ENCODE measurements around the gene ABCB8.
"Not testable (repeated sequence)": the region's sequence is repeated elsewhere in the genome, so short reads cannot be mapped to it uniquely, and the experiment has no call there.

Gene ABCB8

DNA sequence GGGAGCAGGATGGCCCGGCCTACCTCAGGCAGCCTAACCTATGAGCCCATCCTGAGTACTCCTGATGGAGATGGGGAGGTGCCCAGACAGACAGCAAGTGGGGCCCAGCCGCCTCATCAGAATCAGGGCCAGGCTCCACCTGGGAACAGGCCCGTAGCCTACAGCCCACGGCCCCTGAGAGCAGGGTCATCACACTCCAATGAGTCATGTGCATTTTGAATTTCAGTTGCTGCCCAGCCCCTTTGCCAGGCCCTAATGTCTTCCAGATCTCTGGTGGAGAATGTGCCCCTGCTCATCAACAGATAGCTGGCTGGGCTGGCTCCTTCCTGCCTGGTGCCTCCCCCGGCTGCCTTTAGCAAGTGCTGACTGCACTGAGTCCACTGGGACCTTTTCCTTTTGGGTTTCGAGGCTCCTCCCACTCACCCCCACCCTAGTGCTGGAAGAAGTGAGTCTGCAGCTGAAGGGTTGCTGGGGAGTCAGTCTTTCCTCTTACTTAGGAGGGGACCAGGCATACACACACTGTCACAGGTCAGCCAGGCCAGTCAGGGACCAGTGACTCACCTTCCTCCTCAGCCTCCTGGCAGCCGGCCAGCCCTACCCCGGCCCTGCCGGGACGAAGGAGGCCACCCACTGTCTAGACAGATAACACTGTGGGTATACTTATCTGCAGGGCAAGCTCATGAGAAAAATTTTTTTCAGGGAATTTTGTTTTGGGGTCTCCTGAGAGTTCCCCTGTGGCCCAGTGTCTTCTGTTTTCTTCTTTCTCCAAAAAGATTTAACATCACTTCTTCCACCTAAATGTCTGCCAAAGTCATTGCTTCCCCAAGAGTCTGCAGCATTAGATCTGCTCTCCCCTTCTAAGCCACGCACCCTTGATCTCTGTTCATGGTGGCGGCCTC is 10.9 kb downstream of the ABCB8 start:
- peak; percentile 98 for DNase-seq

DNA sequence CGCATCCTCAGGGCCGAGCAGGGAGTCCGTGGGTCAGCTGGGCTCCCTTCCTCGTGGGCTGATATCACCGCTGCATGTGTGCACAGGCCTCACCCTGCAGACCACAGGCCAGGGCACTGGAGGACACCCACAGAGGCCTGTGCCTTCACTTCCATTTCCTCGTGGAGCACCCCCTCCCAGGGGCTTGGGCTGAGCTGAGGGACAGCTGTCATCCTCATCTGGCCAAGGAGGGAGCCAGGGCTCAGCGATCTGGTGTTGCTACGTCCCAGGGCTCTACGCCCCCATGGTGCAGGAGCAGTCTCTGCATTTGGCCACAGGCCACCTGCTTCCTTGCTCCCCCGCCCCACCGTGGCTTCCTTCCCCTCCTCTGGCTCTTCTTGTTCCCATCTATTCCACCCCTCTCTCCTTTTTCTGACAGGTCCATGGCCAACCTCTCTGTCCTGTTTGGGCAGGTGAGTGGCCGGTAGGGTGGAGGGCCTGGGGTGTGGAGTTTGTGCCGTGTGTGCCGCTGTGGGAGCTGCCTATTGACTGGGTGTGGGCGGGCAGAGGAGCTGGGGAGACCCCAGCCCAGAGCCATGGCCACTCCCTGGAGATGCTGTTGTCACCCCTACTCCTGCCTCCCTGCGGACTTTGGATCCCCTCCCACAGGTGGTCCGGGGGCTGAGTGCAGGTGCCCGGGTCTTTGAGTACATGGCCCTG is 11.7 kb downstream of the ABCB8 start:
- peak; percentile 48 for DNase-seq

DNA sequence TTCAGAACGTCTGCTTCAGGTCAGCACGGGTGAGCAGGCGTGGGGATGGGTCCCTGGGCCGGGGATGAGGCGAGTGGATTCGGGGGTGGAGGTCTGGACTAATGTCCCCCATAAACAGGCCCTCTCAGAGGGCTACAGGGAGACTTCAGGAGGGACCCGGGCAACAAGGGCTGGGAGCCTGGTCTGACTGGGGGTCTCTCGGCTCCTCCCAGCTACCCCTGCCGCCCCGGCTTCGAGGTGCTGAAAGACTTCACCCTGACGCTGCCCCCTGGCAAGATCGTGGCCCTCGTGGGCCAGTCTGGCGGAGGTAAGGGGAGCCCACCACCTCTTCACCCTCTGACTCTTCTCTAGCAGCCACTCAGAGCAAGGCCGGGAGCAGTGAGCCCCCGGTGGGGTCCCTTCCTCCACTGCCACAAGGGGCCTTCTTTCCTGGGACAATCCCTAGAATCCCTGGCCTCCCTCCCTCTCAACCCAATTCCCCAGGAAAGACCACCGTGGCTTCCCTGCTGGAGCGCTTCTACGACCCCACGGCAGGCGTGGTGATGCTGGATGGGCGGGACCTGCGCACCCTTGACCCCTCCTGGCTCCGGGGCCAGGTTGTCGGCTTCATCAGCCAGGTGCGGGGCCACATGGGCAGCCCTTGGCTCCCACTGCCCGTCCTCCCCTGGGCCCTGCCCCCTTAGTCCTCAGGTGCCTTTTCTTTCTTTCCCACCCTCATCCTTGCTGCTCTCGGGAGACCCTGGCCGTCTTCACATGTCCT is 12.5 kb downstream of the ABCB8 start:
- no peak for DNase-seq

DNA sequence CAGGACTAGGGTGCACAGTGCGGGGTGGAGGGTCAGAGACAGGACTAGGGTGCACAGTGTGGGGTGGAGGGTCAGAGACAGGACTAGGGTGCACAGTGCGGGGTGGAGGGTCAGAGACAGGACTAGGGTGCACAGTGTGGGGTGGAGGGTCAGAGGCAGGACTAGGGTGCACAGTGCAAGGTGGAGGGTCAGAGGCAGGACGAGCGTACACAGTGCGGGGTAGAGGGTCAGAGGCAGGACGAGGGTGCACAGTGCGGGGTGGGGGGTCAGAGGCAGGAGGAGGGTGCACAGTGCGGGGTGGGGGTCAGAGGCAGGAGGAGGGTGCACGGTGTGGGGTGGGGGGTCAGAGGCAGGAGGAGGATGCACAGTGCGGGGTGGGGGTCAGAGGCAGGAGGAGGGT is 15.2 kb downstream of the ABCB8 start:
- DNase-seq, result not testable (repeated sequence)

DNA sequence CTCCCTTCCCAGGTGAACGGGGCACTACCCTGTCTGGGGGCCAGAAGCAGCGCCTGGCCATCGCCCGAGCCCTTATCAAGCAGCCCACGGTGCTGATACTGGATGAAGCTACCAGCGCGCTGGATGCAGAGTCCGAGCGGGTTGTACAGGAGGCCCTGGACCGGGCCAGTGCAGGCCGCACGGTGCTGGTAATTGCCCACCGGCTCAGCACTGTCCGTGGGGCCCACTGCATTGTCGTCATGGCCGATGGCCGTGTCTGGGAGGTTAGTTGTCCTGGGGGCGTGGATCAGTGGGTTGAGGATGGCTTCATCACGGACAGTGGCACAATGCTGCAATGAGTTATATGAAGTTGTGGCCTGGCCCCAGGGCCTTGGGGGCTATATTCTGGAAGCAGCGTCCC is 15.7 kb downstream of the ABCB8 start:
- DNase-seq, result no peak

DNA sequence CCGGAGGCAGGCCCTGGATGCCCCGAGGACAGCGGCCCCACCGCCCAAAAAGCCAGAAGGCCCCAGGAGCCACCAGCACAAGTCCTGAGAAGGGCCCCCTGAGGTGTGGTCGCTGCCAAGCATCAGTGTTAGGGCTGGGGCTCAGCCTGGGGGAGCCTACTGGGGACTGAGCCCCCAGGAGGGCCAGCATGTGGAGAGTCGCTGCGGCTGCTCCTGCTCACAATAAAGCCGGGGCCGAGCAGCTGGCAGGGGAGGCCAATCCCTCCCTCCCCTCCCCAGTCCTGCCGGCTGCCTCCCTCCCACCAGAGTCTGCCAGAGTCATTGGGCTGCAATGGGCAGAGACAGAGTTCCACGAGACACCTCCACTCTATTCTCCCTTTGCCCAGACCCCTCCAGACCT is 17.0 kb downstream of the ABCB8 start:
- DNase-seq, result no peak

DNA sequence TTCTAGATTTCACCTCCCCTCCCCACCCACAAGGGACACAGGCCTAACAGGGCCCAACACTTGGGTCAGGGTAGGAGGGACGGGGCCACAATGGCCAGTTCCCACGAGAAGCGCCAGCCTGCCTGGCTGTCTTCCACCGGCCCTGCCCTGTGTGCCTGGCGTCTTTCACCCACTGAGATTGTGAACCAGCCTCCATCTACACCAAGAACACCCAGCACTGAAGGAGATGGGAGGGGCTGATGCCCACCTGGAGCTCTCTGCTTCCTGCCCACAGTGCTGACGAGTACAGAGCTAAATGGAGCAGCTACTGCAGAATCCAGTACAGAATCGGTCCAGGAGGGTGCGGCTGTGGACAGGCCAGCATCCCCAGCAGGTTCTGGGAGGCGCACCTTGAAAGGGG is 17.7 kb downstream of the ABCB8 start:
- no peak for DNase-seq

DNA sequence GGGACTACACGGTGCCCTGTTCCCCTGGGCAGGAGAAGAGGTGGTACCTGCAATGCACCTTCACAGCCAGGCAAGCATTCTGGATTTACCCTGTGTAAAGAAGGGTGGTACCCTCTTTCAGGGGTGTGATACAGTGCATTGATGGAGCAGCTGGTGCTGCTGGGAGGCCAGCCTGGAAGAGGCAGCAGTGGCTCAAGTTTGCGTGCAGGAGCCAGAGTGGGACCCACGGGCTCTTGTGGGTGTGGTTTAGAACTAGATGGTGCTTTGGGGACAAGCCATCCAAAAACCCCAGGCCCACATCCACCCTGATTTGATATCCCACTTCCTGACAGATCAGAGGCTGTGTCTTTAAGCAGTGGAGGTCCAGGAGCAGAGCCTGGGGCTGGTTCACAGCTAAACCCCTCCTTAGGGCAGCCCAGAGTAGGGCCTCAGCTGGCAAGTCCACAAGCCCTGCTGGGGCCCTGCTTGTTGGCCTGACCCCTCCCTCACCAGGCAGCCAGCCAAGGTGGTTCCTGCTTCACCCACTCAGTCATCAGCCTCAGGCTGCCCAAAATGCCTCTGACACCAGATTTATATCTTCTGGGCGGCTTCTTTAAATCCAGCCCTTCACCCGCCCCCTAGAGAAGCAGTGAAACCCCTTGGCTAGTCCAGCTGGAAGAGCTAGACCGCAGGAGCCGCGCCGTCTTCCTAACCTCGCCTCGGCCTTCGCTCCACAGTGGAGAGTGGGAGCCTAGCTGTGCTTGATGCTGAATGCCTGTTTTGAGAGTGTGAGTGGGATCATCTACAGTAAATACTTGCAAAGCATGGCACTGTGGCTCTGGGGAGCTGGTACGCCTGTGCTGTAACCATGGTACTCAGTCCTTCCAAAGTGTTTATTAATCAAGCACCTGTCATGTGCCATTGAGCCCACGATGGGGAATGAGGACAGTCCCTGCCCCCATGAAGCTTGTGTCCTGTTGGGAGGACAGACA is 18.6 kb downstream of the ABCB8 start:
- peak; percentile 75 for DNase-seq

DNA sequence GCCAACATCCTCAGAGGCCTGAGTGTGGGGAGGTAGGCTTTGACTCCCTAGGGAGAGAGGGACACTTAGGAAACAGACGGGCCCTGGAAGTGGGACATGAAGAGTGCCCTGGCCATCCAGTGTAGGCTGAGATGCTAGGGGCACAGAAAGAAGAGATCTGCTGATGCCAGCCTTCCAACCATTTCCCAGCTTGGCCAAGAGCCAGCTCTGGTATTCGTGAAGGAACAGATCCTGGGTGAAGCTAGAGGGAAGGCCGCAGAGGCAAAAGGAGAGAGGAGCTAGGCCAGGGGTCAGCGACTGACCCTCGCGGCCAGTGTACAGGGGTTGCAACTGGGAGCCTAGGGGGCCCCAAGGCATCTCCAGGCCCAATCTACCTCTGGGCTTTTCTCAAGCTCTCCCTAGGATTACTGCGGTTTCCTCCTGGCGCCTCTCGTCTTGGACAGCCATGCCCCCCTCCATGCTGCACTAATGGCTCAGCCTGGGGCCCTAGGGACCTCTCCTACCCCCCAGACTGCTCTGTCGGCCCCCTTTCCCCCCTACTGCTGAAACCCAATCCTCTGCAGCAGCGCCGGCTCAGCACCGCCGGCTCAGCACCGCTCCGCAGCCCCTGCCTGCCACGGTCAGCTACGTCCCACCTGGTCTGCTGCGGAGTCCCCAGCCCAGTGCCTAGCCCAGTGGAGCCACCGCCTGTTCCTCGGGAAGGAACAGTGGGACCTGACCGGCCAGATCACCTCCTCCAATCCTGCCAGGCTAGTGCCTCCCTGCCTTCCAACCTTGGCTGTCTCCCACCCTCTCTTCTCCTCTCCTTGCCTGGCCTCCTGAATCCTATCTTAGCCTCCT is 19.9 kb downstream of the ABCB8 start, which contains the start of gene ASIC3:
TSS of gene ASIC3 (plus strand) at position 556 of the 840 bp plus-strand sequence. CDS start 355 bp downstream, outside the sequence.
- no peak for DNase-seq

DNA sequence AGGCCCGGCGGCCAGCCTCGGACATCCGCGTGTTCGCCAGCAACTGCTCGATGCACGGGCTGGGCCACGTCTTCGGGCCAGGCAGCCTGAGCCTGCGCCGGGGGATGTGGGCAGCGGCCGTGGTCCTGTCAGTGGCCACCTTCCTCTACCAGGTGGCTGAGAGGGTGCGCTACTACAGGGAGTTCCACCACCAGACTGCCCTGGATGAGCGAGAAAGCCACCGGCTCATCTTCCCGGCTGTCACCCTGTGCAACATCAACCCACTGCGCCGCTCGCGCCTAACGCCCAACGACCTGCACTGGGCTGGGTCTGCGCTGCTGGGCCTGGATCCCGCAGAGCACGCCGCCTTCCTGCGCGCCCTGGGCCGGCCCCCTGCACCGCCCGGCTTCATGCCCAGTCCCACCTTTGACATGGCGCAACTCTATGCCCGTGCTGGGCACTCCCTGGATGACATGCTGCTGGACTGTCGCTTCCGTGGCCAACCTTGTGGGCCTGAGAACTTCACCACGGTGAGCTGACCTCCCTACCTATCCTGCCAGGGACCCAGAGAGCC is 20.7 kb downstream of the ABCB8 start:
- no peak for DNase-seq

DNA sequence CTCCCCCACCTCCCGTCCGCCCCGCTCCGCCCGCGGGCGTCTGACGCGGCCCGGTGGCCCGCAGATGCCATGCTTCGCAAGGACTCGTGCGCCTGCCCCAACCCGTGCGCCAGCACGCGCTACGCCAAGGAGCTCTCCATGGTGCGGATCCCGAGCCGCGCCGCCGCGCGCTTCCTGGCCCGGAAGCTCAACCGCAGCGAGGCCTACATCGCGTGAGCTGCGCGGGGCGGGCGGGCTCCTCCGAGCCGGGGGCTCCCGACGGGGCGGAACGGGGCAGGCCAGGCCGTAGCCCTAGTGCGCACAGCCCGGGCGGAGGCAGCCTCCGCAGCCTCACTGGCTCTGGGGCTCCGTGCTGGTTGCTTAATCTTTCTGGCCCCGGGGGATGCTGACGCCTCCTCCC is 22.9 kb downstream of the ABCB8 start:
- peak; percentile 78 for DNase-seq

DNA sequence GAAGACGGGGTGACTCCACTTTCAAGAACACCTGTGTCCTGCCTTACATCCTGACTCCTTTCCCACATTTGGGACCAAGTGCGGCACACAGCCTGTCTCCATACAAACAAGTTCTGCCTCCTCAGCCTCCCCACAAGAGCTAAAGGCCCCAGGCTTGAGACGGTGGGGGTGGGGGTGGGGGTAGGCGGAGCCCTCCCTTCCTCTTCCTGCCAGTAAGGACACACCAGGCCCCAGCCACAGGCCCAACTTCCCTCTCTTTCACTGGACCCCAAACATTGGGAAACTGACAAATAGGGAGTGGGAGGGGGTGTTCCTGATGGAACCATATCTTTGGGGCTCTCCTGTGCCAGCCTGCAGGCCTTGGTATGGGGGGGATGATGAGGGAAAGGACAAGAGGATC is 24.8 kb downstream of the ABCB8 start:
- no peak for DNase-seq

DNA sequence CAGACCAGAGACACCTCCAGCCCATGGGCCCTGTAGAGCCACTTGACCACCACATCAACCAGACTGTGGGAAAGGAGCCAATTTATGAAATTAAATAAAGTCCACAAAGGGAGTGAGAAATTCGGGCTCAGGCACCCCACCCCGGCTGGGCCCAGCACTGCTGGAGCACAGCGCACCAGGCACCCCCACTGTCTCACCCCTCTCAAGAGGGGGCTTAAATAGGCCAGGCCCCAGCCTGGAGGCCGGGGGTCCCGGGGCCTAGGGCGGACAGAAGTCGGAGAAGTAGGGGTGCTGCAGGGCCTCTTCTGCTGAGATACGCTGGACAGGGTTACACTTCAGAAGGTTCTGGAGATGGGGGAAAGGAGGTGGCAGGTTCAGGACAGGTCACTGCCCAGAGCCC is 25.5 kb downstream of the ABCB8 start:
- no peak for DNase-seq

DNA sequence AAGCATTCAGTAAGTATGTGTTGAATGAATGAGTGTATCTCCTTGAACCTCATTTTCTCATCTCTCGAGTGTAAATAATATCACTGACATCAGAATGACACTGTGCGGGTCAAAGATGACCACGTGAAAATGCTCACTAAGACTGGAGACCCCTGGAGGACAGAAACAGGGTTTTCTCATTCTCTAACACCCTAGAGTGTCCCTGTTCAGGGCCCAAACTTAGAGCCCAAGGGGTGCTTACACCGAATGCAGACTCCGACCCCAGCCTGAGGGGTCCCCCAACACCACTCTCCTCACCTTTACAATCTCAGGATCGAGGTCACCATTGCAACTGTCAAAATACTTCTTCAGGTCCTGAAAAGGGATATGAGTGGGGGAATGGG is 28.0 kb downstream of the ABCB8 start:
- DNase-seq, result no peak

DNA sequence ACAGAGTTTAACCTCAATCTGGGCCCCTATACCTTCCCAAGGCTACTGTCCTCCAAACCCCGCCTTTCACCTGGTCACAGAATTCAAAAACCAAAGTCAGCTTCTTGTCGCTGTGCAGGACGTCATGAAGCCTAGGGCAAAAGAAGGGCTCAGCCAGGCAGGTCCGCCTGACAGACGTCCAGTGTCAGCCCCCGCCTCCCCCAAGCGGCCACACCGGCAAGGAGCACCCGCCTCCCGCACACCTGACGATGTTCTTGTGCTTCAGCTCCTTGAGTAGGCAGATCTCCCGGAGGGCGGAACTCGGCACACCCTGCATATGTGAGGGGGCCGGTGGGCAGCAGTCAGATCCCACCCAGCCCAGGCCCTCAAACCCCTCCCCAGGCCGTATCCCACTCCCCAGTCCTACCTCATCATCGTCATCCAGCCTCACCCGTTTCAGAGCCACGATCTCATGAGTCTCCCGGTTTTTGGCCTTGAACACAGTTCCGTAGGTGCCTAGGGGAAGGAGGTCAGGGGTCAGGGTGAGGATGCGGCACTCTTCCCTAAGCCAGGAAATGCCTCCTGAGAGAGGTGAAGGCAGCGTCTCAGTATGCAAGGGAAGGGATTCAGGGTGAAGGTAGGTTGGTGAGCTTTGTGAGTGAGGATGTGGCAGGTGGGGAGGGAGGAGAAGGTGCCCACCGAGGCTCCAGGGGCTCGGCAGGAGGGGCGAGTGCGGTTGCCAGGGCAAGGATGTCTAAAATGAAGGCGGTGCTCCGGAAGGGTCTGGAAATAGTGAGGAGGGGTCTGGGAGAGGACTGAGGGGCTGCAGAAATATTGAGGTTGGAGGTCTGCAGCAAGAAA is 28.6 kb downstream of the ABCB8 start:
- DNase-seq, result no peak

DNA sequence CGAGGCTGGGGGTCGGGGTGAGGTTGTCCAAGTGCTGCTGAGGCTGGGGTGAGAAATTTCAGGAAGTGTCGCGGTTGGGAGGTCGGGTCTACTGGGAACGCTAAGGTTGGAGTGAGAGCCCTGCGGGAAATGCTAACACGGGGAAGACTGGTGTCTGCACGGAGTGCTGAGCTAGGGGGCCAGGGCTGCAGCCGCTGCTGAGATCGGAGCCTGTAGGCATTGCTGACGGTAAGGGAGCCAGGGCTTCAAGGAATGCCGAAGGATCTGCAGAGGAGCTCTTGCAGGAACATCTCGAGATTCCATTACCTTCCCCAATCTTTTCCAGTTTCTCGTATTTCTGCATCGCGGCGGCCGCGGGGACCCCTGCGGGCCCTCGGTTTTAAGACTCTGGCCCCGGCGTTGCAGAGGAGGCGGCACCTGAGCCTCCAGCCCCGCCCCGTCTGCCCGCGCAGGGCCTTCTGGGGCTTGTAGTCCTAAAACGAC is 29.3 kb downstream of the ABCB8 start, which contains the start of gene CDK5:
TSS of gene CDK5 (minus strand) at position 392 of the 483 bp plus-strand sequence. CDS start at position 343, 49 bp downstream.
- no peak for DNase-seq

DNA sequence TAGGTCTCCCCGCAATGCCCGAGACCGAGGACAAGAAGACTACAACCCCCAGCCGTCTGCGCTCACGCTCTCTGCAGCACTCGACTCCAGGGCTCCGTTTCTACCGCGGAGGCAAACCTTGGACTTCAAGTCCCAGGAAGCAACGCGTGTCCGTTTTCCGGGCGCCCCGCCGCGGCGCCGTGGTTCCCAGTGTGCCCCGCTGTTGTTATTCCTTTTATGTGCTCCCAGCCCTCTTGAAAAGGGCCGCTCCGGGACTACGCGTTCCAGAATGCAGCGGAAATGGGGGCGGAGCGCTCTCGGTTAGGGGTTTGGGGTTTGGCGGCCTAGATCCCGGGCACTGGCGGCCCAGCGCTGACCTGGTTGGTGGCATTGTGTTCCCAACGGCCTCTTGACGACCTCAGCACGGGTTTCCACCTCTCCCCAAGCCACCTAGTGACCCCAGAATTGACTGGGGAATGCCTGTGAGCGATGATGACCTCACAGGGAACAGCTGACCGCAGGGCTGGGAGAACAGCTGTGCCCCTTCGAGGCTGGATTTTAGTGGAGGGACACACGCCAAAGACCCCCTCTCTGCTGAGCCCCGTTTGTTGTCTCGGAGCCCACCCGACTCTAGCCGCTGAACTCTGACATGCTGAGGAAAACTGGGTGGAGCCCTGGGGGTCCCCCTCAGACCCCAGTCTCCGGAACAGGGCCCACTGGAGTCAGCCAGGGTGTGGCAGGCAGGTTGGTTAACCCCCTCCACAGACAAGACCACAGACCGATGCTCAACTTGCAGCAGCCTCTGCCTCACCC is 29.9 kb downstream of the ABCB8 start:
- peak; percentile 99 for DNase-seq

DNA sequence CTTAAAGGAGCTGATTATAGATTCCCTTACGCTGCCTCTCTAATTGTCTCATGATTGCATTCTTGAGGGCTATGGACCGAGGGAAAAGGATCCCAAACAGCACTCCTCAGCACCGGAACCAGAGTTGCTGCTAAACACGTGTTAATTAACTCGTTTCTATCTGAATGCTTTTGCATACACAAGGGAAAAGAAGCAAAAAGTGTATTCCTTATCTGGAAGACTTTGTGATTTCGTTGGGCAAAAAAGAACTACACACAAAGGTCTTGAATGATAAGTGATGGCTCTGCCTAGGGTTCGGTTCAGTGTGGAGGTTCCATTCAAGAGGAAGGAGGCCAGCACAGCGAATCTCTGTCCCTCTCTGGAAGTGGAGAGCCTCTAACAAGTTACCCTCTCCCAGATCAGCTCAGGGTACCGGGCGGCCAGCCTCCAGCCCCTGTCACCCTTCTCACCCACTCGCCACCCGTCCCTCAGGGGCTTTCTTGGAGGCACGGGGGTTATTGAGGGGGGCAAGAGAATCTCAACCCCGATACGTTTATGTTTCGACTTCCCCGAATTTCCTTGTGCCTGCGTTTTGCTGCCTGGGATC is 30.6 kb downstream of the ABCB8 start:
- DNase-seq, result no peak

All from hematopoietic multipotent progenitor cell treated with erythropoietin and hydrocortisone succinate and interleukin-3 and kit ligand, for 6 days (in vitro differentiated cells).